ENCODE results near the gene ORM2. TPM values are rescaled to one million over a fixed set of nuclear protein-coding genes. Genes with fewer than 3 reads are reported as not detected.
A peak's percentile ranks its signal among the peaks of the same experiment; 100 is the strongest.

The ORM2 gene
- total RNA-seq, 3 donors from 2014 or later (not counting 1 experiment from before 2014, with no cell fraction given): not detected

DNA sequence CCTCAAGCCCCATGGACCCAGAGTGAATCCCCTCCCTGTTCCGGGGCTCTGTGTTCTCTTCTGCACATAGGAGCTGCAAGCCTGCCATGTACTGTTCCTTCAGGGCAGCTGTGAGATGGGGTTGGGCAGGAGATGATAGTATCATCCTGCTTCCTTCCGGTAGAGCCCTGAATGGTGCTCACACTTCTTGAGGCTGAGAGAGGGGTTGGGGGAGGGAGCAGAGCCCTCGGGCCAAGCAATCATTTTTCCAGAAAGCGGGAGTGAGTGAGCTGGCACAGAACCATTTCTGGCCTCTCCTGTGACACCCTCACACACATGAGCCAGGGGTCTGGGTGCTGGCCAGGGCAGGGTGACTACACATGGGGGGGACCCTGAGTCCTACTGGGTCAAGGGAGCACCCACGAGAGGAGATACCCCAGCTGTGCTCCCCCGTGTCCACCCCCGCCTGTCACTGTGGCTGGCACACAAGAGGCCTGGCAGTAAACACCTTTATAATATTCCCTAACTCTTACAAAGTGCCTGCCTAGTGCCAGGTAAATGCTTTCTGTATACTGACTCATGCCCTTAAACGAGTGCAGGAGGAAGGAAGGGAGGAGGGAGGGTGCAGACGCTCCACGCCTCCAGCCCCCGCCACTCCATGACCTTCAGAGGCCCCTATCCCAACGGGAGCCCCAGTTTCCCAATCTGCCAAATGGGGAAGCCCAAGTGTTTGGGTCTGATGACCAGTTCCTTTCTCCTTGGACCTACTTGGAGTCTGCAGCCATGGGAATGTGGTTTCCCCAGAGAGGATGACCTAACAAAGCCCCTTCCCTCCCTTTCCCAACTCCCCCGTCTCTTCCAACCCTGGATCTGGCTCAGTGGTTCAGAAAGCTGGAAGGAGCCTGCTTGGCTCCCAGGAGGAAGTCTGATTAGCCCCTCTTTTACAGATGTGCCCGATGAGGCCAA lies 42.6 kb downstream of the ORM2 start:
- intact Hi-C loops (cut with micrococcal nuclease): no loop called here

DNA sequence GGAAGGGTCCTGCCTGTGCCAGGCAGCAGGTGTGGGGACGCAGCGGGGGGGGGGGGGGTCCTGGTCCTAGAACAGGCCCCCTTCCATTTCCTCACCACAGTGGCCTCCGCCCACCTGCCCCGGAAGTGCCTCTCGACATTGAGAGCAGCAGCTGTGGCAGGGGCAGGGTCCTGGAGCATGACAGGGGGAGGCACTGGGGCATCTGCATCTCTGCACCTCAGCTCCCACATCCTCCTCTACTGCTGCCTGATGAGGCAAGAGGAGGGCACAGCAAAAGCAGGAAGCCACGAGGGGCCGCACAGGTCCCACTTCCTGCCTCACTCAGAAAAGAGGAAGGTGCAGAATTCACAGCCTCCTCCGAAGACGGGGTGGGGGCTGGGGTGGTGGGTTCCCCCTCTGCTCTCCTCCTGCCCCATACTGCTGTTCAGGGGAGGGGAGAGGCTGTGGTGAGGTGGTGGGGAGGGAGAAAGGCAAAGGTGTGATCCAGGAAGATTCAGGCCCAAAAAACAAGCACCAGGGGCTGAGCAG lies 43.3 kb downstream of the ORM2 start:
- H3K27me3 ChIP-seq (ENCODE audit: control insufficient read depth, insufficient read depth, low read length): no peaks in the 10 kb centered on the region
- H3K27me3 Mint-ChIP-seq (ENCODE audit: low read depth in 2 of 2): no peaks in the 10 kb centered on the region
- H3K4me3 Mint-ChIP-seq: peak overlapping the region; percentile 68
- intact Hi-C loops (cut with micrococcal nuclease): loop anchor here (1.0 kb wide), 1 partner anchor 12 kb away; no protein-coding TSS in a partner anchor
- peak overlapping the region; percentile 6 for H3K4me3 ChIP-seq (ENCODE audit: low read length)
- peaks cover 83% of the 10 kb centered on the region for H3K36me3 ChIP-seq (ENCODE audit: control insufficient read depth, insufficient read depth, low read length)
- no peaks in the 10 kb centered on the region for H3K9me3 ChIP-seq (ENCODE audit: control insufficient read depth, insufficient read depth, low read length)
- H3K4me1 ChIP-seq (ENCODE audit: control insufficient read depth, insufficient read depth, low read length): peaks cover 99% of the 10 kb centered on the region
- H3K27ac ChIP-seq (ENCODE audit: low read length): peak overlapping the region; percentile 100
- ATAC-seq: peak; percentile 51 to 82 (median 65)
- TF ChIP-seq, protein P1, sequence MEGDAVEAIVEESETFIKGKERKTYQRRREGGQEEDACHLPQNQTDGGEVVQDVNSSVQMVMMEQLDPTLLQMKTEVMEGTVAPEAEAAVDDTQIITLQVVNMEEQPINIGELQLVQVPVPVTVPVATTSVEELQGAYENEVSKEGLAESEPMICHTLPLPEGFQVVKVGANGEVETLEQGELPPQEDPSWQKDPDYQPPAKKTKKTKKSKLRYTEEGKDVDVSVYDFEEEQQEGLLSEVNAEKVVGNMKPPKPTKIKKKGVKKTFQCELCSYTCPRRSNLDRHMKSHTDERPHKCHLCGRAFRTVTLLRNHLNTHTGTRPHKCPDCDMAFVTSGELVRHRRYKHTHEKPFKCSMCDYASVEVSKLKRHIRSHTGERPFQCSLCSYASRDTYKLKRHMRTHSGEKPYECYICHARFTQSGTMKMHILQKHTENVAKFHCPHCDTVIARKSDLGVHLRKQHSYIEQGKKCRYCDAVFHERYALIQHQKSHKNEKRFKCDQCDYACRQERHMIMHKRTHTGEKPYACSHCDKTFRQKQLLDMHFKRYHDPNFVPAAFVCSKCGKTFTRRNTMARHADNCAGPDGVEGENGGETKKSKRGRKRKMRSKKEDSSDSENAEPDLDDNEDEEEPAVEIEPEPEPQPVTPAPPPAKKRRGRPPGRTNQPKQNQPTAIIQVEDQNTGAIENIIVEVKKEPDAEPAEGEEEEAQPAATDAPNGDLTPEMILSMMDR (IDR thresholded peaks at IDR 0.05): no peak
- DNase-seq: peak; percentile 73 to 95
- H3K9me3 Mint-ChIP-seq: peaks cover 0 to 3% of the 10 kb centered on the region in 2 donors
- WGBS (ENCODE audit: insufficient coverage): 0% methylated on average over 7 of the region's 9 CpGs
- peaks cover 11% of the 10 kb centered on the region for H3K36me3 Mint-ChIP-seq
- peaks cover 49 to 81% of the 10 kb centered on the region in 2 donors for H3K4me1 Mint-ChIP-seq
- H3K27ac Mint-ChIP-seq: peak overlapping the region; percentile 79 to 86

More for the DNA sequence above, 42.6 kb downstream of the ORM2 start:
- peaks cover 0 to 3% of the 10 kb centered on the region in 2 donors for H3K9me3 Mint-ChIP-seq
- Histone ChIP-seq H3K9me3 (ENCODE audit: control insufficient read depth, insufficient read depth, low read length) (no peaks in the 10 kb centered on the region), H3K27ac (ENCODE audit: low read length) (peak overlapping the region; percentile 100), H3K36me3 (ENCODE audit: control insufficient read depth, insufficient read depth, low read length) (peaks cover 83% of the 10 kb centered on the region), H3K4me1 (ENCODE audit: control insufficient read depth, insufficient read depth, low read length) (peaks cover 99% of the 10 kb centered on the region), H3K27me3 (ENCODE audit: control insufficient read depth, insufficient read depth, low read length) (no peaks in the 10 kb centered on the region), H3K4me3 (ENCODE audit: low read length) (peak overlapping the region; percentile 6)
- H3K4me3 Mint-ChIP-seq: peak overlapping the region; percentile 68
- TF ChIP-seq, protein P1 (IDR thresholded peaks at IDR 0.05): no peak
- H3K27ac Mint-ChIP-seq: peak overlapping the region; percentile 79 to 86
- H3K36me3 Mint-ChIP-seq: peaks cover 4% of the 10 kb centered on the region
- ATAC-seq (peak; percentile 17 to 47 (median 27)), DNase-seq (peak in 1 of 2 donors; percentile 81)
- WGBS (ENCODE audit: insufficient coverage): 0% methylated on average over 10 of the region's 14 CpGs
- H3K4me1 Mint-ChIP-seq: peaks cover 49 to 82% of the 10 kb centered on the region in 2 donors
- H3K27me3 Mint-ChIP-seq (ENCODE audit: low read depth in 2 of 2): no peaks in the 10 kb centered on the region

DNA sequence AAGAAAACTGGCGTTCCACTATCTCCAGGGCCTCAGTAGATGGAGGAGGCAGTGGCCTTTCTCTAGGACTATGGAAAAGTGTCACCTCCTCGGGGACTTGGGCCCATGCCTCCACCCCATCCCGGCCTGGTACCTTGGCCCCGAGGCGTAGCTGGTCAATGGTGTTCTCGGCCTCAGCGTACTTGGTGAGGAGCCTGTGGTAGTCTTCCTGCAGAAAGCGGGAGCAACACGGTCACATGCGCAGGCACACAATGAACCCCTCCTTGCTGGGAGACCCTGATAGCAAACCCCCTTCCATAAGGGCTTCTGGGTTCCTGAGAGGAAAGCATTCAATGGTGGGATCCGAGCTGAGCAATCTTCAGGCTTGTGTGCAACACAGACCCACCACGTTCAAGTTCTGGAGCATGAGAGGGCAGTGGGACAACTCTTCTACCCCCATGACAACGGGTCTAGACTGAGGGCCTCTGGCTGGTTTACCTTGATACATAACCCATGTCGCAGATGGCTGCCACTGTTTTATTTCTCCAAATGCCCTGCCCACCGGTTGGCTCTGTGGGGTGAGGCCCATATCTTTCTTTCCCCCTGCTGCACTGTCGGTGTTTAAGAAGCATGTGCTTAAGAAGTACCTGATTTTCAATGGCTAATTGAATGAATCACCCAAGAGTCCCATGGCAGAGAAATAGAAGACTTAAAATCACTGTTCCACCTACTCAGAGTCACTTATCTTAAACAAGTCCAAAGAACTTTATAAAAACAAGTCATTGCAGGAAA lies 44.5 kb downstream of the ORM2 start:
- H3K27me3 ChIP-seq (ENCODE audit: control insufficient read depth, insufficient read depth, low read length): no peaks in the 10 kb centered on the region
- H3K4me1 ChIP-seq (ENCODE audit: control insufficient read depth, insufficient read depth, low read length): peaks cover 99% of the 10 kb centered on the region
- peaks cover 84% of the 10 kb centered on the region for H3K36me3 ChIP-seq (ENCODE audit: control insufficient read depth, insufficient read depth, low read length)
- H3K9me3 Mint-ChIP-seq: peaks cover 0 to 3% of the 10 kb centered on the region in 2 donors
- H3K4me3 Mint-ChIP-seq: peak overlapping the region; percentile 71
- no peak for ATAC-seq
- peak in 1 of 2 donors; percentile 48 for DNase-seq
- TF ChIP-seq, protein P1 (IDR thresholded peaks at IDR 0.05): no peak
- intact Hi-C loops (cut with micrococcal nuclease): loop anchor here (1.0 kb wide), 1 partner anchor 11 kb away; no protein-coding TSS in a partner anchor
- H3K27me3 Mint-ChIP-seq (ENCODE audit: low read depth in 2 of 2): no peaks in the 10 kb centered on the region
- H3K9me3 ChIP-seq (ENCODE audit: control insufficient read depth, insufficient read depth, low read length): no peaks in the 10 kb centered on the region
- peaks cover 60 to 84% of the 10 kb centered on the region in 2 donors for H3K4me1 Mint-ChIP-seq
- peaks cover 18% of the 10 kb centered on the region for H3K36me3 Mint-ChIP-seq
- 63% methylated on average over 14 of the region's 16 CpGs for WGBS (ENCODE audit: insufficient coverage)
- H3K27ac Mint-ChIP-seq: peak overlapping the region; percentile 79 to 86
- H3K27ac ChIP-seq (ENCODE audit: low read length): peak overlapping the region; percentile 100
- no peak overlapping the region for H3K4me3 ChIP-seq (ENCODE audit: low read length)

Measured in natural killer cell (primary cell).